PC-9 (cell line): ENCODE results near the gene SCAPER. TPM values are rescaled to one million over a fixed set of nuclear protein-coding genes. Genes with fewer than 3 reads are reported as not detected.

Experiments used
- BruUV-seq: library from RNA; stranded (reverse); fragments of 400-500 nt; replicated peaks from 2 replicates; lab custom pipeline; 2021; lab: Mats Ljungman, UMichigan
- CTCF ChIA-PET: fragments of 300-600 bp; sonication (Branson Sonifier 250); formaldehyde crosslinking; loops from one replicate; lab custom pipeline; 2022; ENCODE audit warnings: antibody characterized with exemption; lab: Charles Lee
- POLR2A ChIA-PET: fragments of 300-600 bp; sonication (Branson Sonifier 250); formaldehyde crosslinking; loops from one replicate; lab custom pipeline; 2022; ENCODE audit warnings: antibody characterized with exemption; ENCODE audit not compliant: unreplicated experiment; lab: Charles Lee
- DNase-seq, 2 experiments: peaks; one replicate each; pipeline versions ENCODE4 v3.0.0 to v3.0.0-alpha.2; 2015 to 2022; ENCODE audit warnings: mixed read lengths in 1 of 2
- H2AFZ ChIP-seq: fragments of 200-600 bp; sonication (generic); 2 replicates; pipeline ENCODE4 v1.8.1; 2017; ENCODE audit warnings: antibody characterized with exemption
- H3F3A ChIP-seq: fragments of 200-600 bp; sonication (generic); 2 replicates; pipeline ENCODE4 v1.8.1; 2017; ENCODE audit warnings: antibody characterized with exemption, mild to moderate bottlenecking, low read depth; ENCODE audit not compliant: insufficient read depth
- H3K27ac ChIP-seq: fragments of 200-600 bp; sonication (generic); 2 replicates; pipeline ENCODE4 v1.6.1; 2016; ENCODE audit warnings: mixed run types
- H3K27me3 ChIP-seq: fragments of 200-600 bp; sonication (generic); 2 replicates; pipeline ENCODE4 v1.6.1; 2016; ENCODE audit warnings: low read depth, mixed run types; ENCODE audit not compliant: insufficient read depth
- H3K36me3 ChIP-seq: fragments of 200-600 bp; sonication (generic); 2 replicates; pipeline ENCODE4 v1.6.1; 2016; ENCODE audit warnings: low read depth, mixed run types
- H3K4me1 ChIP-seq: fragments of 200-600 bp; sonication (generic); replicated peaks from 2 replicates; pipeline ENCODE4 v1.6.1; 2016; ENCODE audit warnings: mixed run types; ENCODE audit not compliant: insufficient read depth
- H3K4me2 ChIP-seq: fragments of 200-600 bp; sonication (generic); 2 replicates; pipeline ENCODE4 v1.6.1; 2017; ENCODE audit warnings: mixed run types
- H3K4me3 ChIP-seq: fragments of 200-600 bp; sonication (generic); 2 replicates; pipeline ENCODE4 v1.6.1; 2016; ENCODE audit warnings: mixed run types
- H3K79me2 ChIP-seq: fragments of 200-600 bp; sonication (generic); 2 replicates; pipeline ENCODE4 v1.6.1; 2017; ENCODE audit warnings: low read depth, mixed run types
- H3K9me2 ChIP-seq: fragments of 200-600 bp; sonication (generic); 2 replicates; pipeline ENCODE4 v1.8.1; 2017; ENCODE audit warnings: mild to moderate bottlenecking; ENCODE audit not compliant: insufficient read depth
- H3K9me3 ChIP-seq: fragments of 200-600 bp; sonication (generic); 2 replicates; pipeline ENCODE4 v1.8.1; 2016; ENCODE audit warnings: low read depth; ENCODE audit not compliant: insufficient read depth
- H4K20me1 ChIP-seq: fragments of 200-600 bp; sonication (generic); 2 replicates; pipeline ENCODE4 v1.8.1; 2017; ENCODE audit not compliant: insufficient read depth
- EZH2 ChIP-seq: fragments of 200-600 bp; sonication (generic); IDR thresholded peaks from 2 replicates; pipeline ENCODE4 v1.8.0; 2017; ENCODE audit warnings: antibody characterized with exemption, low read depth
- intact Hi-C: fragments of 100-400 bp; cut with micrococcal nuclease; formaldehyde crosslinking; loops from one replicate; pipeline ENCODE4 v1.10.0; 2022; ENCODE audit not compliant: unreplicated experiment
- total RNA-seq: library from RNA; stranded (reverse); gene quantifications from 2 replicates; pipeline ENCODE4 v1.2.3, GENCODE V29; 2021
- TF ChIP-seq, protein P1 (sequence below): fragments of 200-600 bp; sonication (generic); conservative IDR thresholded peaks from 2 replicates; pipeline ENCODE4 v1.6.1; 2017; ENCODE audit warnings: mixed run types, antibody characterized with exemption, mild to moderate bottlenecking, moderate library complexity

SCAPER gene
- total RNA-seq, 1 experiment from 2014 or later: 18.7 TPM

GRCh38 chr15:76636059-76636458 lies 269.1 kb downstream of the SCAPER start:
- Histone ChIP-seq H4K20me1 (no peaks in the 10 kb centered on the region), H3K27ac (no peak overlapping the region), H2AFZ (no peak overlapping the region), H3K9me2 (no peaks in the 10 kb centered on the region), H3F3A (no peaks in the 10 kb centered on the region), H3K4me1 (no peaks in the 10 kb centered on the region), H3K79me2 (no peaks in the 10 kb centered on the region), H3K9me3 (peaks cover 10% of the 10 kb centered on the region), H3K4me2 (no peak overlapping the region), H3K27me3 (no peaks in the 10 kb centered on the region), H3K36me3 (no peaks in the 10 kb centered on the region), H3K4me3 (no peak overlapping the region)
- TF ChIP-seq, protein P1, sequence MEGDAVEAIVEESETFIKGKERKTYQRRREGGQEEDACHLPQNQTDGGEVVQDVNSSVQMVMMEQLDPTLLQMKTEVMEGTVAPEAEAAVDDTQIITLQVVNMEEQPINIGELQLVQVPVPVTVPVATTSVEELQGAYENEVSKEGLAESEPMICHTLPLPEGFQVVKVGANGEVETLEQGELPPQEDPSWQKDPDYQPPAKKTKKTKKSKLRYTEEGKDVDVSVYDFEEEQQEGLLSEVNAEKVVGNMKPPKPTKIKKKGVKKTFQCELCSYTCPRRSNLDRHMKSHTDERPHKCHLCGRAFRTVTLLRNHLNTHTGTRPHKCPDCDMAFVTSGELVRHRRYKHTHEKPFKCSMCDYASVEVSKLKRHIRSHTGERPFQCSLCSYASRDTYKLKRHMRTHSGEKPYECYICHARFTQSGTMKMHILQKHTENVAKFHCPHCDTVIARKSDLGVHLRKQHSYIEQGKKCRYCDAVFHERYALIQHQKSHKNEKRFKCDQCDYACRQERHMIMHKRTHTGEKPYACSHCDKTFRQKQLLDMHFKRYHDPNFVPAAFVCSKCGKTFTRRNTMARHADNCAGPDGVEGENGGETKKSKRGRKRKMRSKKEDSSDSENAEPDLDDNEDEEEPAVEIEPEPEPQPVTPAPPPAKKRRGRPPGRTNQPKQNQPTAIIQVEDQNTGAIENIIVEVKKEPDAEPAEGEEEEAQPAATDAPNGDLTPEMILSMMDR: no peak
- no peak for TF ChIP-seq EZH2
- ChIA-PET CTCF (no interaction called here), POLR2A (no interaction called here)
- no peak for DNase-seq
- BruUV-seq: no TSS peak
- intact Hi-C loops: no loop called here

- TF ChIP-seq, protein P1: no peak
- TF ChIP-seq EZH2: no peak
- Histone ChIP-seq H2AFZ (no peak overlapping the region), H3K9me2 (0 out of 2 replicates have a peak, but pooled peaks cover 3% of the 10 kb centered on the region), H3K4me2 (no peak overlapping the region), H3K27ac (no peak overlapping the region), H3K79me2 (no peaks in the 10 kb centered on the region), H3K4me1 (no peaks in the 10 kb centered on the region), H3K4me3 (no peak overlapping the region), H3K9me3 (no peaks in the 10 kb centered on the region), H3K36me3 (no peaks in the 10 kb centered on the region), H3K27me3 (no peaks in the 10 kb centered on the region), H3F3A (no peaks in the 10 kb centered on the region), H4K20me1 (no peaks in the 10 kb centered on the region)
- intact Hi-C loops: no loop called here
- DNase-seq: no peak
- POLR2A ChIA-PET: no interaction called here
- CTCF ChIA-PET: no interaction called here
- no TSS peak for BruUV-seq
These were observed 278.5 kb downstream of the SCAPER start for GRCh38 chr15:76626611-76627010.

- no TSS peak for BruUV-seq
- DNase-seq: no peak
- no peak overlapping the region for H3K4me2 ChIP-seq
- no peaks in the 10 kb centered on the region for H3K79me2 ChIP-seq
- ChIA-PET CTCF (no interaction called here), POLR2A (no interaction called here)
- no peaks in the 10 kb centered on the region for H4K20me1 ChIP-seq
- intact Hi-C loops: no loop called here
- no peak overlapping the region for H2AFZ ChIP-seq
- H3K9me2 ChIP-seq: 0 out of 2 replicates have a peak, but pooled peaks cover 3% of the 10 kb centered on the region
- TF ChIP-seq, protein P1: no peak
- TF ChIP-seq EZH2: no peak
- H3K9me3 ChIP-seq: no peaks in the 10 kb centered on the region
- H3K36me3 ChIP-seq: no peaks in the 10 kb centered on the region
- H3K27me3 ChIP-seq: no peaks in the 10 kb centered on the region
- no peak overlapping the region for H3K4me3 ChIP-seq
- no peaks in the 10 kb centered on the region for H3K4me1 ChIP-seq
- no peak overlapping the region for H3K27ac ChIP-seq
- H3F3A ChIP-seq: no peaks in the 10 kb centered on the region
These were observed 279.9 kb downstream of the SCAPER start for GRCh38 chr15:76625267-76625666.
